H1 (cell line): Measurements from ENCODE around the gene GRK5. TPM values are rescaled to one million over a fixed set of nuclear protein-coding genes. Genes with fewer than 3 reads are reported as not detected.

Experiments used
- E2F6 ChIP-seq: IDR thresholded peaks from 2 replicates; pipeline ENCODE4 v1.6.1; 2012; ENCODE audit warnings: inconsistent platforms
- POU5F1 ChIP-seq: IDR thresholded peaks from 2 replicates; pipeline ENCODE4 v1.6.1; 2011; ENCODE audit warnings: low read depth, mild to moderate bottlenecking, low read length, moderate library complexity
- polyA plus RNA-seq, 7 experiments: library from polyadenylated mRNA; depleted of rRNA in 3 of 7; stranded (reverse) in 5 of 7; unstranded in 2 of 7; fragments of >200 nt in 5 of 7; fragments of 200-250 nt in 2 of 7; gene quantifications; 1 replicate in 5 of 7; 2 replicates in 1 of 7; 4 replicates in 1 of 7; pipeline versions ENCODE4 v1.2.1 to v1.2.3, GENCODE V29; 2011 to 2013; ENCODE audit warnings: missing spikeins in 2 of 7, mixed read lengths in 2 of 7
- total RNA-seq: library from RNA; stranded (reverse); fragmentation: NEBNext Ultra II Directional; extraction: Animal tissue kit (Norgen Biotek cat#: 25700); gene quantifications from 2 replicates; pipeline ENCODE4 v1.2.1, GENCODE V29; 2021

Gene GRK5
- total and polyA plus RNA-seq, 2 of the 8 experiments (the other 6 are each of a cell fraction or from before 2014, with no cell fraction given): 0.54 to 2.5 TPM

DNA sequence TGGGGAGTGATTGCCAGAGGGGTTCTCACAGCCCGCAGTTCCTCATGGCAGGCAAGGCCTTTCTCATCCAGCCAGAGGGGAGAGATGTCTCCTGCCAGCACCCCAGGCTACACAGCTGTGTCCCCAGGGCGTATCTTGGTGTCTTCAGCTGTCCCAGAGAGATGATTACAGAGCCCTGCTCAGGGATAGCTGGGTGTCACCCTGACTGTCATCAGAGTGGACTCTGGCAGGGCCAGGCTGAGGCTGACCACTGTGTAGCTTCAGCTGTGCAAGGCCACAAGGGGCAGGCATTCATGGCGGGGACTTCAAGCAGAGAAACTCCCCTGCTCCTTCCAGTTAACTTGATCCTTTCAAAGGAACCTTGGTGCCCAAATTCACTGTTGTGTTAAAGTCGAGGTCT is 211.0 kb downstream of the GRK5 start (continued):
- TF ChIP-seq E2F6: no peak
- TF ChIP-seq POU5F1: no peak
- TF ChIP-seq, all 59 proteins: peak for 0
